IMR-90 (cell line): Measurements from ENCODE around the gene BDNF. TPM values are rescaled to one million over a fixed set of nuclear protein-coding genes. Genes with fewer than 3 reads are reported as not detected.

Experiments used
- ATAC-seq: fragments of 200-7000 bp; cut with Tn5 transposase; 2 replicates; pipeline ENCODE4 v1.9.1; 2020; ENCODE audit warnings: low read depth, mild to moderate bottlenecking, moderate library complexity
- BruUV-seq: library from RNA; stranded (reverse); fragments of 400-500 nt; replicated peaks from 2 replicates; lab custom pipeline; 2021; lab: Mats Ljungman, UMichigan
- CTCF ChIA-PET: fragments of 300-600 bp; formaldehyde crosslinking; extraction: SDS; loops from one replicate; lab custom pipeline; 2021; ENCODE audit warnings: antibody characterized with exemption; lab: Yijun Ruan, JAX
- POLR2A ChIA-PET: fragments of 300-600 bp; sonication (Branson Sonifier 250); formaldehyde crosslinking; loops from one replicate; lab custom pipeline; 2022; ENCODE audit warnings: antibody characterized with exemption; ENCODE audit not compliant: unreplicated experiment; lab: Charles Lee
- DNase-seq: peaks from one replicate; pipeline ENCODE4 v3.0.0; 2013
- H2AFZ ChIP-seq: replicated peaks from 2 replicates; pipeline ENCODE3; 2013; ENCODE audit warnings: low read length, mild to moderate bottlenecking; ENCODE audit not compliant: poor library complexity
- H2AK5ac ChIP-seq: 2 replicates; pipeline ENCODE4 v1.6.1; 2013; ENCODE audit warnings: low read depth, low read length, inconsistent platforms
- H2AK9ac ChIP-seq: replicated peaks from 2 replicates; pipeline ENCODE3; 2013; ENCODE audit warnings: mild to moderate bottlenecking, low read depth, low read length, moderate library complexity; ENCODE audit not compliant: poor library complexity
- H2BK120ac ChIP-seq: 2 replicates; pipeline ENCODE4 v1.6.1; 2013; ENCODE audit warnings: low read depth, low read length, inconsistent platforms
- H2BK15ac ChIP-seq: 3 replicates; pipeline ENCODE4 v1.6.1; 2013; ENCODE audit warnings: low read depth, low read length, inconsistent platforms
- H2BK20ac ChIP-seq: 2 replicates; pipeline ENCODE4 v1.6.1; 2013; ENCODE audit warnings: low read depth, mild to moderate bottlenecking, inconsistent platforms, low read length, moderate library complexity
- H2BK5ac ChIP-seq: 2 replicates; pipeline ENCODE4 v1.6.1; 2013; ENCODE audit warnings: mild to moderate bottlenecking, low read depth, low read length, inconsistent platforms; ENCODE audit not compliant: poor library complexity, severe bottlenecking
- H3K14ac ChIP-seq: replicated peaks from 2 replicates; pipeline ENCODE4 v1.6.1; 2013; ENCODE audit warnings: low read depth, low read length, inconsistent platforms
- H3K18ac ChIP-seq: 2 replicates; pipeline ENCODE4 v1.6.1; 2013; ENCODE audit warnings: low read depth, low read length, control low read depth
- H3K23ac ChIP-seq: 2 replicates; pipeline ENCODE4 v1.6.1; 2013; ENCODE audit warnings: low read depth, low read length, inconsistent platforms
- H3K27ac ChIP-seq: 2 replicates; pipeline ENCODE4 v1.5.1; 2013; ENCODE audit warnings: mild to moderate bottlenecking, control low read depth, low read length; ENCODE audit not compliant: insufficient read depth
- H3K27me3 ChIP-seq: 2 replicates; pipeline ENCODE4 v1.6.1; 2013; ENCODE audit warnings: low read length; ENCODE audit not compliant: control insufficient read depth, insufficient read depth
- H3K36me3 ChIP-seq: 2 replicates; pipeline ENCODE4 v1.6.1; 2013; ENCODE audit warnings: low read length, mixed read lengths; ENCODE audit not compliant: control insufficient read depth, insufficient read depth
- H3K4ac ChIP-seq: 2 replicates; pipeline ENCODE4 v1.6.1; 2013; ENCODE audit warnings: low read depth, low read length, inconsistent platforms
- H3K4me1 ChIP-seq: 2 replicates; pipeline ENCODE4 v1.6.1; 2013; ENCODE audit warnings: low read length, mixed read lengths; ENCODE audit not compliant: control insufficient read depth, insufficient read depth
- H3K4me2 ChIP-seq: 2 replicates; pipeline ENCODE4 v1.6.1; 2013; ENCODE audit warnings: low read depth, mild to moderate bottlenecking, control low read depth, low read length, moderate library complexity
- H3K4me3 ChIP-seq: 2 replicates; pipeline ENCODE4 v1.5.1; 2013; ENCODE audit warnings: low read depth, mild to moderate bottlenecking, control low read depth, low read length, moderate library complexity; ENCODE audit not compliant: insufficient read depth
- H3K56ac ChIP-seq: 2 replicates; pipeline ENCODE4 v1.6.1; 2013; ENCODE audit warnings: low read length, inconsistent platforms; ENCODE audit not compliant: insufficient read depth; ENCODE audit errors: extremely low read depth
- H3K79me1 ChIP-seq, 2 experiments: 2 replicates each; pipeline ENCODE4 v1.6.1; 2013; ENCODE audit warnings: low read length in 2 of 2, inconsistent platforms in 1 of 2, low read depth in 1 of 2
- H3K9ac ChIP-seq: 2 replicates; pipeline ENCODE4 v1.6.1; 2013; ENCODE audit warnings: low read depth, low read length, control low read depth
- H3K9me1 ChIP-seq: 2 replicates; pipeline ENCODE4 v1.6.1; 2013; ENCODE audit warnings: low read length, inconsistent platforms; ENCODE audit not compliant: insufficient read depth
- H3K9me3 ChIP-seq: 2 replicates; pipeline ENCODE4 v1.6.1; 2013; ENCODE audit warnings: low read length; ENCODE audit not compliant: control insufficient read depth, insufficient read depth
- H4K20me1 ChIP-seq: 2 replicates; pipeline ENCODE4 v1.6.1; 2013; ENCODE audit warnings: low read length, inconsistent platforms; ENCODE audit not compliant: insufficient read depth
- H4K5ac ChIP-seq: 2 replicates; pipeline ENCODE4 v1.6.1; 2013; ENCODE audit warnings: mild to moderate bottlenecking, low read depth, low read length, control low read depth
- H4K8ac ChIP-seq, 2 experiments: 2 replicates each; pipeline ENCODE4 v1.6.1; 2013; ENCODE audit warnings: low read depth in 2 of 2, low read length in 2 of 2, control low read depth in 1 of 2, inconsistent platforms in 1 of 2
- H4K91ac ChIP-seq: 2 replicates; pipeline ENCODE4 v1.6.1; 2013; ENCODE audit warnings: low read depth, low read length, inconsistent platforms; ENCODE audit not compliant: insufficient read depth
- FOS ChIP-seq: fragments of 150-350 bp; IDR thresholded peaks from 2 replicates; pipeline ENCODE4 v1.6.1; 2016; ENCODE audit warnings: low read depth, low read length
- MAFK ChIP-seq: IDR thresholded peaks from 2 replicates; pipeline ENCODE4 v1.6.1; 2012; ENCODE audit warnings: low read depth, low read length, improper control_type of control experiment
- MAZ ChIP-seq: IDR thresholded peaks from 2 replicates; pipeline ENCODE4 v1.6.1; 2012; ENCODE audit warnings: low read depth, mild to moderate bottlenecking, low read length, improper control_type of control experiment, moderate library complexity, borderline replicate concordance
- MXI1 ChIP-seq: IDR thresholded peaks from 2 replicates; pipeline ENCODE4 v1.6.1; 2012; ENCODE audit warnings: low read depth, mild to moderate bottlenecking, low read length, moderate library complexity, borderline replicate concordance
- NFE2L2 ChIP-seq: fragments of 150-350 bp; IDR thresholded peaks from 2 replicates; pipeline ENCODE4 v1.6.1; 2016; ENCODE audit warnings: low read depth, mild to moderate bottlenecking, low read length
- POLR2A ChIP-seq: IDR thresholded peaks from 2 replicates; pipeline ENCODE4 v1.6.1; 2012; ENCODE audit warnings: mild to moderate bottlenecking, low read depth, low read length
- RAD21 ChIP-seq: IDR thresholded peaks from 2 replicates; pipeline ENCODE4 v1.6.1; 2012; ENCODE audit warnings: low read length, improper control_type of control experiment
- SMC3 ChIP-seq: fragments of 150-350 bp; IDR thresholded peaks from 2 replicates; pipeline ENCODE4 v1.6.1; 2016; ENCODE audit warnings: low read depth, mild to moderate bottlenecking, antibody characterized with exemption, low read length, moderate library complexity
- USF2 ChIP-seq: fragments of 150-350 bp; IDR thresholded peaks from 2 replicates; pipeline ENCODE4 v1.6.1; 2017; ENCODE audit warnings: mild to moderate bottlenecking, antibody characterized with exemption, low read length, low read depth
- WGBS, 2 experiments: methylation state at CpG; one replicate each; pipeline versions ENCODE4 v1.1.5 to v1.1.7; 2013; ENCODE audit warnings: missing lambda C conversion rate in 2 of 2; ENCODE audit not compliant: insufficient read length in 1 of 2; ENCODE audit errors: extremely low coverage in 2 of 2; 5-methylcytosine and 5-hydroxymethylcytosine counted together
- dilution Hi-C: fragments of 300-500 bp; cut with HindIII; formaldehyde crosslinking; loops from one replicate; pipeline ENCODE4 v1.14.3; 2018; ENCODE audit warnings: low sequenced_read_pairs; ENCODE audit not compliant: unreplicated experiment
- in situ Hi-C: fragments of 300-500 bp; cut with MboI; formaldehyde crosslinking; loops from 3 replicates; pipeline ENCODE4 v1.14.3; 2019; ENCODE audit warnings: low sequenced_read_pairs, inconsistent platforms, mixed read lengths
- intact Hi-C: fragments of 100-400 bp; cut with micrococcal nuclease; formaldehyde crosslinking; loops from 2 replicates; pipeline ENCODE4 v1.10.0; 2022
- polyA plus RNA-seq, 3 experiments: library from polyadenylated mRNA; depleted of rRNA; stranded (reverse); fragments of >200 nt; gene quantifications; 2 replicates each; pipeline ENCODE4 v1.2.3, GENCODE V29; 2012; ENCODE audit warnings: low replicate concordance in 1 of 3
- total RNA-seq: library from RNA; depleted of rRNA; stranded (reverse); fragments of >200 nt; gene quantifications from 2 replicates; pipeline ENCODE4 v1.2.3, GENCODE V29; 2012
- TF ChIP-seq, protein P1 (sequence below): conservative IDR thresholded peaks from 2 replicates; pipeline ENCODE4 v1.5.1; 2012; ENCODE audit warnings: mild to moderate bottlenecking, low read depth, low read length, improper control_type of control experiment
- TF ChIP-seq, protein P2 (sequence below): fragments of 150-350 bp; IDR thresholded peaks from 2 replicates; pipeline ENCODE4 v1.6.1; 2016; ENCODE audit warnings: low read depth, mild to moderate bottlenecking, low read length, moderate library complexity, borderline replicate concordance

Gene BDNF
- total and polyA plus RNA-seq, 2 of the 4 experiments (the other 2 are of a cell fraction), result 94.8 to 152 TPM

- no peak overlapping the region for H3K23ac ChIP-seq
- H3K18ac ChIP-seq, result no peak overlapping the region
- BruUV-seq, result no TSS peak
- H3K9ac ChIP-seq, result no peak overlapping the region
- no peak overlapping the region for H2AK5ac ChIP-seq
- no peak overlapping the region for H2AFZ ChIP-seq
- H3K56ac ChIP-seq, result no peak overlapping the region
- H3K27ac ChIP-seq, result no peak overlapping the region
- H3K4ac ChIP-seq, result no peak overlapping the region
- no peak overlapping the region for H2BK120ac ChIP-seq
- intact Hi-C loops, result no loop called here
- CTCF ChIA-PET, result no interaction called here
- peaks cover 26% of the 10 kb centered on the region for H3K9me1 ChIP-seq
- H4K20me1 ChIP-seq, result peaks cover 93% of the 10 kb centered on the region
- H3K4me2 ChIP-seq, result no peak overlapping the region
- no peak for ATAC-seq
- DNase-seq, result no peak
- TF ChIP-seq MAFK (no peak), MAZ (no peak), MXI1 (no peak), POLR2A (no peak), SMC3 (no peak), NFE2L2 (no peak), FOS (no peak), USF2 (no peak), RAD21 (no peak)
- TF ChIP-seq, protein P1, sequence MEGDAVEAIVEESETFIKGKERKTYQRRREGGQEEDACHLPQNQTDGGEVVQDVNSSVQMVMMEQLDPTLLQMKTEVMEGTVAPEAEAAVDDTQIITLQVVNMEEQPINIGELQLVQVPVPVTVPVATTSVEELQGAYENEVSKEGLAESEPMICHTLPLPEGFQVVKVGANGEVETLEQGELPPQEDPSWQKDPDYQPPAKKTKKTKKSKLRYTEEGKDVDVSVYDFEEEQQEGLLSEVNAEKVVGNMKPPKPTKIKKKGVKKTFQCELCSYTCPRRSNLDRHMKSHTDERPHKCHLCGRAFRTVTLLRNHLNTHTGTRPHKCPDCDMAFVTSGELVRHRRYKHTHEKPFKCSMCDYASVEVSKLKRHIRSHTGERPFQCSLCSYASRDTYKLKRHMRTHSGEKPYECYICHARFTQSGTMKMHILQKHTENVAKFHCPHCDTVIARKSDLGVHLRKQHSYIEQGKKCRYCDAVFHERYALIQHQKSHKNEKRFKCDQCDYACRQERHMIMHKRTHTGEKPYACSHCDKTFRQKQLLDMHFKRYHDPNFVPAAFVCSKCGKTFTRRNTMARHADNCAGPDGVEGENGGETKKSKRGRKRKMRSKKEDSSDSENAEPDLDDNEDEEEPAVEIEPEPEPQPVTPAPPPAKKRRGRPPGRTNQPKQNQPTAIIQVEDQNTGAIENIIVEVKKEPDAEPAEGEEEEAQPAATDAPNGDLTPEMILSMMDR, result no peak
- TF ChIP-seq, protein P2, sequence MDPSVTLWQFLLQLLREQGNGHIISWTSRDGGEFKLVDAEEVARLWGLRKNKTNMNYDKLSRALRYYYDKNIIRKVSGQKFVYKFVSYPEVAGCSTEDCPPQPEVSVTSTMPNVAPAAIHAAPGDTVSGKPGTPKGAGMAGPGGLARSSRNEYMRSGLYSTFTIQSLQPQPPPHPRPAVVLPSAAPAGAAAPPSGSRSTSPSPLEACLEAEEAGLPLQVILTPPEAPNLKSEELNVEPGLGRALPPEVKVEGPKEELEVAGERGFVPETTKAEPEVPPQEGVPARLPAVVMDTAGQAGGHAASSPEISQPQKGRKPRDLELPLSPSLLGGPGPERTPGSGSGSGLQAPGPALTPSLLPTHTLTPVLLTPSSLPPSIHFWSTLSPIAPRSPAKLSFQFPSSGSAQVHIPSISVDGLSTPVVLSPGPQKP, result no peak
- in situ Hi-C loops, result no loop called here
- no peak overlapping the region for H2BK15ac ChIP-seq
- dilution Hi-C loops, result no loop called here
- H3K36me3 ChIP-seq, result peaks cover 47% of the 10 kb centered on the region
- H2BK5ac ChIP-seq, result no peak overlapping the region
- H3K9me3 ChIP-seq, result no peaks in the 10 kb centered on the region
- no peak overlapping the region for H3K14ac ChIP-seq
- no peaks in the 10 kb centered on the region for H3K27me3 ChIP-seq
- H3K4me3 ChIP-seq, result no peak overlapping the region
- H2BK20ac ChIP-seq, result no peak overlapping the region
- H3K79me1 ChIP-seq, result peaks cover 13 to 67% of the 10 kb centered on the region in 2 experiments
- no peak overlapping the region for H4K91ac ChIP-seq
- no peak overlapping the region for H4K5ac ChIP-seq
- POLR2A ChIA-PET, result no interaction called here
- peaks cover 6% of the 10 kb centered on the region for H3K4me1 ChIP-seq
- no peak overlapping the region for H2AK9ac ChIP-seq
- WGBS, 2 experiments, result 90% methylated on average over 3 of the region's 6 CpGs; no CpG with 5 or more reads in 1 of the 2 experiments
- no peak overlapping the region for H4K8ac ChIP-seq
These were observed 43.9 kb downstream of the BDNF start for GRCh38 chr11:27656320-27656719.
